ENCODE data around the gene PLEK. TPM values are rescaled to one million over a fixed set of nuclear protein-coding genes. Genes with fewer than 3 reads are reported as not detected.
A peak's percentile ranks its signal among the peaks of the same experiment; 100 is the strongest.

Gene PLEK
- polyA plus RNA-seq, 3 donors, result 351 to 708 (median 403) TPM

- no peak for DNase-seq
- 0% methylated on average over 1 of the region's 4 CpGs for WGBS (ENCODE audit: insufficient coverage)
- Mint-ChIP-seq H3K27me3 (ENCODE audit: low read depth in 3 of 3) (peaks cover 0 to 6% (median 0%) of the 10 kb centered on the region in 3 donors), H3K36me3 (peaks cover 0 to 3% of the 10 kb centered on the region in 2 donors), H3K9me3 (peaks cover 0 to 6% (median 2%) of the 10 kb centered on the region in 7 donors), H3K4me3 (peak overlapping the region in 1 of 2 donors; percentile 68), H3K27ac (peak overlapping the region in 6 of 7 donors; percentile 85 to 99 (median 98)), H3K4me1 (peaks cover 28% of the 10 kb centered on the region)
- Histone ChIP-seq H3K9ac (ENCODE audit: insufficient read depth, low read length, poor library complexity, severe bottlenecking) (no peak overlapping the region), H3K4me2 (replicated peaks; ENCODE audit: extremely low read depth, low read length, poor library complexity, severe bottlenecking) (peak overlapping the region; percentile 42), H3K9me3 (replicated peaks in 1 of 2; ENCODE audit: control insufficient read depth in 1 of 2, insufficient read depth in 1 of 2, low read length in 2 of 2) (peaks cover 0 to 5% of the 10 kb centered on the region in 2 donors), H3K36me3 (replicated peaks in 1 of 2; ENCODE audit: control insufficient read depth in 1 of 2, insufficient read depth in 2 of 2, low read length in 2 of 2) (no peaks in the 10 kb centered on the region), H3K4me3 (replicated peaks in 1 of 3; ENCODE audit: low read depth in 2 of 3, low read length in 3 of 3) (peak overlapping the region in 1 of 3 experiments; percentile 46), H3K79me2 (ENCODE audit: insufficient read depth, low read length) (peaks cover 4% of the 10 kb centered on the region), H4K20me1 (ENCODE audit: insufficient read depth, low read length) (no peaks in the 10 kb centered on the region), H3K27me3 (ENCODE audit: control insufficient read depth in 2 of 2, insufficient read depth in 2 of 2, low read length in 2 of 2) (no peaks in the 10 kb centered on the region), H3K4me1 (ENCODE audit: control insufficient read depth in 1 of 2, insufficient read depth in 2 of 2, low read length in 2 of 2) (peaks cover 65 to 66% of the 10 kb centered on the region in 2 donors), H3K27ac (ENCODE audit: low read depth in 1 of 2, low read length in 2 of 2) (peak overlapping the region in 1 of 2 donors; percentile 91), H2AFZ (ENCODE audit: insufficient read depth, low read depth, low read length, poor library complexity, severe bottlenecking) (no peak overlapping the region)
- TF ChIP-seq CTCF (IDR thresholded peaks at IDR 0.05), result no peak
- intact Hi-C loops (cut with micrococcal nuclease), result loop anchor here (5.0 to 10.0 kb wide), 3 partner anchors 41 to 173 kb away; partner anchors contain the start of genes PLEK (in 1 of the 2) and PPP3R1 (in 1 of the 2)
These were observed 63.0 kb downstream of the PLEK start for GRCh38 chr2:68428126-68428525.

- H3K9me3 ChIP-seq (replicated peaks in 1 of 2; ENCODE audit: control insufficient read depth in 1 of 2, insufficient read depth in 1 of 2, low read length in 2 of 2), result peaks cover 0 to 5% of the 10 kb centered on the region in 2 donors
- H3K27ac Mint-ChIP-seq, result peak overlapping the region in 4 of 7 donors; percentile 30 to 99 (median 98)
- peaks cover 4% of the 10 kb centered on the region for H3K79me2 ChIP-seq (ENCODE audit: insufficient read depth, low read length)
- H3K27me3 Mint-ChIP-seq (ENCODE audit: low read depth in 3 of 3), result peaks cover 0 to 6% (median 0%) of the 10 kb centered on the region in 3 donors
- peaks cover 59% of the 10 kb centered on the region in 2 donors for H3K4me1 ChIP-seq (ENCODE audit: control insufficient read depth in 1 of 2, insufficient read depth in 2 of 2, low read length in 2 of 2)
- intact Hi-C loops (cut with micrococcal nuclease), result loop anchor here (5.0 to 10.0 kb wide), 3 partner anchors 41 to 174 kb away; partner anchors contain the start of genes PLEK (in 1 of the 2) and PPP3R1 (in 1 of the 2)
- peaks cover 0 to 3% of the 10 kb centered on the region in 2 donors for H3K36me3 Mint-ChIP-seq
- peak overlapping the region in 1 of 3 experiments; percentile 46 for H3K4me3 ChIP-seq (replicated peaks in 1 of 3; ENCODE audit: low read depth in 2 of 3, low read length in 3 of 3)
- H3K4me1 Mint-ChIP-seq, result peaks cover 28% of the 10 kb centered on the region
- no peak overlapping the region for H2AFZ ChIP-seq (ENCODE audit: insufficient read depth, low read depth, low read length, poor library complexity, severe bottlenecking)
- H4K20me1 ChIP-seq (ENCODE audit: insufficient read depth, low read length), result no peaks in the 10 kb centered on the region
- no peak overlapping the region for H3K4me3 Mint-ChIP-seq
- H3K9me3 Mint-ChIP-seq, result peaks cover 0 to 6% (median 2%) of the 10 kb centered on the region in 7 donors
- peak overlapping the region; percentile 42 for H3K4me2 ChIP-seq (replicated peaks; ENCODE audit: extremely low read depth, low read length, poor library complexity, severe bottlenecking)
- H3K36me3 ChIP-seq (replicated peaks in 1 of 2; ENCODE audit: control insufficient read depth in 1 of 2, insufficient read depth in 2 of 2, low read length in 2 of 2), result no peaks in the 10 kb centered on the region
- no peak for TF ChIP-seq CTCF (IDR thresholded peaks at IDR 0.05)
- H3K9ac ChIP-seq (ENCODE audit: insufficient read depth, low read length, poor library complexity, severe bottlenecking), result no peak overlapping the region
- peak overlapping the region in 1 of 2 donors; percentile 91 for H3K27ac ChIP-seq (ENCODE audit: low read depth in 1 of 2, low read length in 2 of 2)
- no CpG with 5 or more reads among the region's 1 CpG for WGBS (ENCODE audit: insufficient coverage)
- H3K27me3 ChIP-seq (ENCODE audit: control insufficient read depth in 2 of 2, insufficient read depth in 2 of 2, low read length in 2 of 2), result no peaks in the 10 kb centered on the region
- no peak for DNase-seq
These were observed 63.7 kb downstream of the PLEK start for GRCh38 chr2:68428746-68429145.

Data from CD14-positive monocyte (primary cell).